Hepatocyte (in vitro differentiated cells): ENCODE measurements around the gene DCAF7.

Source experiments
- EZH2 ChIP-seq: fragments of 200-600 bp; sonication (generic); IDR thresholded peaks from 2 replicates; pipeline ENCODE4 v1.6.1; 2016; ENCODE audit warnings: antibody characterized with exemption, mild to moderate bottlenecking, borderline replicate concordance
- EZH2phosphoT487 ChIP-seq: fragments of 200-600 bp; sonication (generic); IDR thresholded peaks from one replicate; pipeline ENCODE4 v1.6.1; 2018; ENCODE audit warnings: antibody characterized with exemption, mild to moderate bottlenecking, low read depth, moderate library complexity; ENCODE audit not compliant: unreplicated experiment, severe bottlenecking
- TF ChIP-seq, protein P1 (sequence below): fragments of 200-600 bp; sonication (generic); IDR thresholded peaks from 2 replicates; pipeline ENCODE4 v1.5.1; 2016; ENCODE audit warnings: antibody characterized with exemption, mild to moderate bottlenecking; ENCODE audit not compliant: poor library complexity

DNA sequence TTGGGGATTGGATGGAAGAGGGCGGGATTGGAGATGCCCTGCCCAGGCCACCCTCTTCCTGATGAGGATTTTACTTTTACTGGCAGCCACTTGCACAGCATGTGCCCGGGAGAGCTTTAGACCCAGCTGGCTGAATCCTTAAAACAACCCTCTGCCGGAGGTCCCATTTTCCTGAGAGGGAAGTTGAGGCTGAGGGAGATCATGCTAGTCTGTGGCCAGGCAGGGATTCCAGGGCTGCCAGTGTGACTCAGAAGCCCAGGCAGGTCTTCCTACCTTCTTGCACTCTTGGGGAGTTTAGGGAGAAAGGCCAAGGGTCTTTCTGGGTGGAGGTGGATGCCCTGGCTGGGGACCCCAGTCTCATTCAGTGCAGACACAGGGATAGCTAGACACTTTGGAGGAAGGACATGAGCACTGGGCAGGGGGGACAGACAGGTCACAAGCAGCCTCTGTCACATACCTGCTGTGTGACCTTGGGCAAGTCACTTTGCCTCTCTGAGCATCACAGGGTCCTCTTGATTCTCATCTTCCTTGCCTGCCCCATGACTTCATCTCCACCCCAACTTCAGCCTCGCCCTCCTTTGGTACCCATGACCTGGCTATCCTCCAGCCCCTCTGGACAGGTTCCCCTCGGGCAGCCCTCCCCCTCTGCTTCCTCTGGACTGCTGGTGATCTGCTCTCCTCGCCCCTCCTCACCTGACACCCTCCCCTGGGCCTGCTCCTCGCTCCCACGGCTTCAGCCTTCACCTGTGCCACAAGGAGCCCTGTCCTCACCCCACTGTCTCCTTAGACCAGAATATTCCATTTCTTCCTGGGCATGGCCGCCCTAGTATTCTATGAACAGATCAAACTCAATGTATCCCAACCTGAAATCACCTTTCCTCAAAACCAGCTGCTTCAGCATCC is 11.3 kb upstream of the DCAF7 start:
- TF ChIP-seq, protein P1, sequence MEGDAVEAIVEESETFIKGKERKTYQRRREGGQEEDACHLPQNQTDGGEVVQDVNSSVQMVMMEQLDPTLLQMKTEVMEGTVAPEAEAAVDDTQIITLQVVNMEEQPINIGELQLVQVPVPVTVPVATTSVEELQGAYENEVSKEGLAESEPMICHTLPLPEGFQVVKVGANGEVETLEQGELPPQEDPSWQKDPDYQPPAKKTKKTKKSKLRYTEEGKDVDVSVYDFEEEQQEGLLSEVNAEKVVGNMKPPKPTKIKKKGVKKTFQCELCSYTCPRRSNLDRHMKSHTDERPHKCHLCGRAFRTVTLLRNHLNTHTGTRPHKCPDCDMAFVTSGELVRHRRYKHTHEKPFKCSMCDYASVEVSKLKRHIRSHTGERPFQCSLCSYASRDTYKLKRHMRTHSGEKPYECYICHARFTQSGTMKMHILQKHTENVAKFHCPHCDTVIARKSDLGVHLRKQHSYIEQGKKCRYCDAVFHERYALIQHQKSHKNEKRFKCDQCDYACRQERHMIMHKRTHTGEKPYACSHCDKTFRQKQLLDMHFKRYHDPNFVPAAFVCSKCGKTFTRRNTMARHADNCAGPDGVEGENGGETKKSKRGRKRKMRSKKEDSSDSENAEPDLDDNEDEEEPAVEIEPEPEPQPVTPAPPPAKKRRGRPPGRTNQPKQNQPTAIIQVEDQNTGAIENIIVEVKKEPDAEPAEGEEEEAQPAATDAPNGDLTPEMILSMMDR: no peak
- TF ChIP-seq EZH2 (no peak), EZH2phosphoT487 (no peak)
